Loucy (cell line): ENCODE results near the gene BIK.

ENCODE experiments used
- CTCF ChIP-seq: fragments of 200-600 bp; sonication (generic); conservative IDR thresholded peaks from 2 replicates; pipeline ENCODE4 v1.5.1; 2014; ENCODE audit warnings: mild to moderate bottlenecking, antibody characterized with exemption, low read length
- EZH2phosphoT487 ChIP-seq: fragments of 200-600 bp; IDR thresholded peaks from 2 replicates; pipeline ENCODE4 v1.6.1; 2018; ENCODE audit warnings: antibody characterized with exemption, mild to moderate bottlenecking, moderate library complexity, borderline replicate concordance

GRCh38 chr22:43155789-43156188 lies 45.2 kb downstream of the BIK start:
- no peak for TF ChIP-seq CTCF
- no peak for TF ChIP-seq EZH2phosphoT487
